HT-29 (cell line): Measurements from ENCODE around the gene SLC16A14. TPM values are rescaled to one million over a fixed set of nuclear protein-coding genes. Genes with fewer than 3 reads are reported as not detected.
"Not testable (repeated sequence)": the region's sequence is repeated elsewhere in the genome, so short reads cannot be mapped to it uniquely, and the experiment has no call there.

Experiments
- DNase-seq: peaks from one replicate; pipeline ENCODE4 v3.0.0-alpha.2; 2015; ENCODE audit warnings: low spot score
- total RNA-seq: library from RNA; depleted of rRNA; stranded (reverse); fragments of >200 nt; shearing (Covaris generic); gene quantifications from 2 replicates; pipeline ENCODE4 v1.2.3, GENCODE V29; 2014; rRNA removed

SLC16A14 gene, protein sequence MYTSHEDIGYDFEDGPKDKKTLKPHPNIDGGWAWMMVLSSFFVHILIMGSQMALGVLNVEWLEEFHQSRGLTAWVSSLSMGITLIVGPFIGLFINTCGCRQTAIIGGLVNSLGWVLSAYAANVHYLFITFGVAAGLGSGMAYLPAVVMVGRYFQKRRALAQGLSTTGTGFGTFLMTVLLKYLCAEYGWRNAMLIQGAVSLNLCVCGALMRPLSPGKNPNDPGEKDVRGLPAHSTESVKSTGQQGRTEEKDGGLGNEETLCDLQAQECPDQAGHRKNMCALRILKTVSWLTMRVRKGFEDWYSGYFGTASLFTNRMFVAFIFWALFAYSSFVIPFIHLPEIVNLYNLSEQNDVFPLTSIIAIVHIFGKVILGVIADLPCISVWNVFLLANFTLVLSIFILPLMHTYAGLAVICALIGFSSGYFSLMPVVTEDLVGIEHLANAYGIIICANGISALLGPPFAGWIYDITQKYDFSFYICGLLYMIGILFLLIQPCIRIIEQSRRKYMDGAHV
- total RNA-seq = 0.23 TPM in 1 of 2 replicates, not detected in the other

DNA sequence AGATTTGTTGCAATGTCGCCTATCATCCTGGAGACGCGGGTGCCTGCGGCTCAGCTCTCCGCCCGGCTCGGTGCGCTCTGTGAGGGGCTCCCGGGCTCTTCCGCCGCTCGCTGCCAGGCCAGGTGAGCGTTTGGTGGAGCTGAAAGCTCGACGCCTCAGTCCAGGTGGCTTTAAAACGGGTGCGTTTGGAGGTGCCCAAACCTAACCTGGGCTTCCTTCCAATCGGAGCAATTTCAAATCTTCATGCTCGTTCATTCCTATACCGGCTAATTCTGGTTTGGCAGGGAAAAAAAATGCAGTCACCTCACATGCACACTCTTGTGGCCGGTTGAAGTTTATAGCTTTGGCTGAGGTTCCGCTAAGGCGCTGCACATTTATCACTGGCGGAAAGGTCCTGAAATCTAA is at the start of gene SLC16A14:
Gene SLC16A14, minus strand, starts transcription at position 274 of the 405 bp plus-strand sequence. CDS start 9,572 bp downstream, outside the sequence.
- peak; percentile 59 for DNase-seq

DNA sequence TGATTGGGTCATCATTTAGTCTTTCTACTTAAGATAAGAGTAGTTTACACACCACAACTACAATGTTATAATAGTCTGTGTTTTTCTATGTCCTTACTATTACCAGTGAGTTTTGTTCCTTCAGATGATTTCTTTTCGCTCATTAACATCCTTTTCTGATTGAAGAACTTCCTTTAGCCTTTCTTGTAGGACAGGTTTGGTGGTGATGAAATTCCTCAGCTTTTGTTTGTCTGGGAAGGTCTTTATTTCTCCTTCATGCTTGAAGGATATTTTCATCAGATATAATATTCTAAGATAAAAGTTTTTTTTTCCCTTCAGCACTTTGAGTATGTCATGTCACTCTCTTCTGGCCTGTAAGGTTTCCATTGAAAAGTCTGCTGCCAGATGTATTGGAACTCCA is 38.0 kb upstream of the SLC16A14 start:
- DNase-seq = peak; percentile 22

DNA sequence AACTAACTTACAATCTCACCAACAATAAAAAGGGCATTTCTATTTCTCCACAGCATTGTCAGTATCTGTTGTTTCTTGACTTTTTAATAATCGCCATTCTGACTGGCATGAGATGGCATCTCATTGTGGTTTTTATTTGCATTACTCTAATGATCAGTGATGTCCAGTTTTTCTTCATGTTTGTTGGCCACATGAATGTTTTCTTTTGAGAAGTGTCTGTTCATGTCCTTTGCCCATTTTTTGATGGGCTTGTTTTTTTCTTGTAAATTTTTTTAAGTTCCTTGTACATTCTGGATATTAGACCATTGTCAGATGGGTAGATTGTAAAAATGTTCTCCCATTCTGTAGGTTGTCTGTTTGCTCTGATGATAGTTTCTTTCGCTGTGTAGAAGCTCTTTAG is 33.2 kb upstream of the SLC16A14 start:
- not testable (repeated sequence) for DNase-seq

DNA sequence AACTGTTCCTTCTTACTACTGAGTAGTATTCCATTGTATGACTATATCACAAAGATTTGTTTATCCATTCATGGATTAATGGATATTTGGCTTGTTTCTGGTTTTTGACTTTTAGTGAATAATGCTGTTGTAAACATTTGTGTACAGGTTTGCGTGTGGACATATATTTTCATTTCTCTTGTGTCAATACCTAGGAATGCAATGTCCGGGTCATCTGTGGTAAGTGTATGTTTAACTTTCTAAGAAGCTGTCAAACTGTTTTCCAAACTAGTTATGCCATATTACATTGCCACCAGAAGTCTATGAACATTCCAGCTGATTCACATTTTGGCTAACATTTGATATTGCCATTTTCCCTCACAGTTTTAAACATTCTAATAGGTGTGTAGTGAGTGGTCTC is 29.1 kb upstream of the SLC16A14 start:
- DNase-seq = no peak

DNA sequence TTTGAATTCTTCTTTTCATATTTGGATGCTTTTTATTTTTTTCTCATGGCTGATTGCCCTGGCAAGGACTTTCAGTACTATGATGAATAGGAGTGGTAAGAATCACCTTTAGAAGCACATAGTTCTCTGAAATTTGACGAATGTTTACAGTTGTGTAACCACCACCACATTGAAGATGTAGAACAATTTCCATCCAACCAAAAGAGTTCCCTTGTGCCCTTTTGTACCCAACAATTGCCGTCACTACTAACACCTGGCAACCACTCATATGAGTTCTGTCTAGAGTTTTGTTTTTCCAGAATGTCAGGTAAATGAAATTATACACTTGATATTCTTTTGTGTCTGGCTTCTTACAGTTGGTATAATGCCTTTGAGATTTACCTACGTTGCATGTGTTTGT is 28.7 kb upstream of the SLC16A14 start:
- DNase-seq = no peak

DNA sequence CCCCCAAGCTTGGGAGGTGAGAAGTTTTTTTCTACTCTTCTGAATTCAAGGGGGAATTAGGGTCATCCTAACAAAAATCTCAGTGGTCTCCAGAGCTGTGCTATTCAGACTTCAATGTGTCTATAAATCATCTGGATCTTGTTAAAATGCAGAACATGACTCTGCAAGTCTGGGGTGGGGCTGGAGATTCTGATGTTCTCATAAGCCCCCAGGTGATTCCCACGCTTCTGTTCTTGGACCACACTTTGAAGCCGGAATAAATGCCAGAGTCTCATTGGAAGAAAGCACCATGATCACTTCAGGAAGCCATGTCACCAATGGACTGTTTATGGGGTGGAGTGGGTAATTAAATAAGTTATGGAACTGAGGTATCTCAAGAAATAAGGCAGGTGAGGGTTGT is 22.2 kb upstream of the SLC16A14 start:
- DNase-seq = no peak

DNA sequence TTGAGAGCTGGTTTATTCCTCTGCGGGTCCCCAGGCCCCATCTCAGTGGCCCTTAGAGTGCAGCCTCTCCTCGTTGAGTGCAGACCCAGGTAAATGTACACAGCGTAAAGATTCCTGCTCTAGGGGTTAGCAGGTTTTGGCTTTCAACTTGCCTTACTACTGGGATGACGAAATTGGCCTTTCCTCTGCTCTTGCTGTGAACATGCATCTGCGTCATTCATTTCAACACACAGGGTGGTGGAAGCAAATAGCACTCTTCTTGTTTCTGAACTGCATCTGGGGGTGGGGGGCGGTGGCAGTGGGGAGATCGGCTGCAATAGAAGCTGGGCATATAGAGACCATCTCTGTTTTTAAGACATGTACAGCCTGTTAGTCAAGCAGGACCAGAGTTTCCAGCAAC is 16.5 kb upstream of the SLC16A14 start:
- no peak for DNase-seq

DNA sequence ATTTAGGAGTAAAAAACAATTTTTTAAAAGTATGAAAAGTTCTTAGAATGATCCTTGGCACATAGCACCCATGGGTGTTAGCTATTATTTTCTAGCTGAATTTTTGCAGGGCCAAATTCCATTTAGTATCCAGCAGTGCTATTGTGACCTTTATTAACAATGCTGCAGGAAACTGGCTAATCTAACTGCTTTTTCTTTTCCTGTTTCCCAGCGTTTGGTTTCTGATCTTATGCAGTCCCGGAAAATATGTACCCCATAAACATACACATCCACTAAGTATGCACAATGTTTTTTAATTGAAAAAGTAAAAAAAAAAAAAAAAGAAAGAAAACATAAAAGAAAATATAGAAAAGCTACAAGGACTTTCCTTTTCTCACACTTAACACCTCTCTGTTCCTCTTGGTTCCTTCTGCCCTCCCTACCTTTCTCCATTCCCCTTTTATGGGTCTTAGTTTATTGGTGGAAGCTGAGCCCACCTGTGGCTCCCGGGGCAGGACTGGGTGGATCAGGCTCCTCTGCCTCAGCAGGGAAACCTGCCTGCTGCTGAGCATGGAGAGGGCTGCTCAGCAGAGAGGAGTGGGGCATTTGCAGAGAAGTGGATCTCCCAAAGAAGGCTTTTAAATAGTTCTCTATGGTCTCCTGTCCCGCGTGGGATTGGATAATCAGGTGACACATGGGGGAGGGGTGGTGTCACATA is 9.3 kb upstream of the SLC16A14 start:
- no peak for DNase-seq

DNA sequence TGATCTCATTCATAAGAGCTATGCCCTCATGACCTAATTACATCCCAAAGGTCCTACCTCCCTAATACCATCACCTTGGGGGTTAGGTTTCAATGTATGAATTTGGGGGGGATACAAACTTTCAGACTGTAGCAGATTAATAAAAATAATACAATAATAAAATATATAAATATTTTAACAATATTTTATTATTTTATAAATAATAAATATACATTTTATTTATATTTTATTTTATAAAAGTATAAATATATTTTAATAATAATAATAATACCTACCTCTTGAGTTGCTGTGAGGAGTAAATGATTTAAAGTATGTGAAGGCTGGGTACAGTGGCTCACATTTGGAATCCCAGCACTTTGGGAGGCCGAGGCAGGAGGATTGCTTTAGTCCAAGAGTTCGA is 8.1 kb upstream of the SLC16A14 start:
- no peak for DNase-seq

DNA sequence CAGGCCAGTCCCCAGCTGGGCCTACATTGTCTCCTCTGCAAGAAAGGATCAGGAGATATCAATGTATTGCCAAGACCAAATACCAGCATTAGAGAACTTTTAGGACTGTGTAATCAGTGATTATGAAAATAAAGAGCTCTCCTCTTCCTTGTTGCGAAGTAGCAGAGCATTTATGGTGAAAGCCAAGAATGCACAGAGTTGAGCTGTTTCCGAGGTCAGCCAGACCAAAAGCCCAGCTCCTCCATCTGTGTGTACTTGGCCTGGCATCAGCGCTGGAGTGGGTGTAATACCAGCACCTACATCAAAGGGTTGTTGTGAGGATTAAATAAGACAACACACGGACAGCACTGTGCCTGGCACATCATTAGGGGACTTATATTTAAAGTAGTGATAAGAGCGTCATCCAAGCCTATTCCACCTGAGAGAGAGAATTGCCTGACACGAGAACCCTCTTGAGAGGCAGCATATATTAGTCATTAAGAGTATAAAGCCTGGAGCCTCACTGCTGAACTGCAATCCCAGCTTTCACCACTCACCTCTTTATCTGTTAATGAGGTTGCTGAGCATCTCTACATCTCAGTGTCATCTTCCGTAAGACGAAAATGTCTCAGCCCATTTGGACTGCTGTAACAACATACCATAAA is 7.4 kb upstream of the SLC16A14 start:
- DNase-seq = no peak

DNA sequence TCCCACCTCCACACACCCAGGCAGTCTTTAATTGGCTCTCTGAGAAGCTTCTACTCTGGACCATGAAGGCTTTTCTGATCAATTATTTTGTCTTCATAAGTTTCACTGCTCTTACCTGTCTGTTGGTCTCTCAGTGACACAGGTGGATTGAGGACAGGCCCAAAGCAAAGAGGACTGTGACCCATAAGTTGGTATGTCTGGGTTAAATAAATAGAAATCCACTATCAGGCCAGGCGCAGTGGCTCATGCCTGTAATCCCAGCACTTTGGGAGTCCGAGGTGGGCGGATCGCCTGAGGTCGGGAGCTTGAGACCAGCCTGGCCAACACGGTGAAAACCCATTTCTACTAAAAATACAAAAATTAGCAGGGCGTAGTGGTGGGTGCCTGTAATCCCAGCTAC is 2.7 kb upstream of the SLC16A14 start:
- DNase-seq = no peak

DNA sequence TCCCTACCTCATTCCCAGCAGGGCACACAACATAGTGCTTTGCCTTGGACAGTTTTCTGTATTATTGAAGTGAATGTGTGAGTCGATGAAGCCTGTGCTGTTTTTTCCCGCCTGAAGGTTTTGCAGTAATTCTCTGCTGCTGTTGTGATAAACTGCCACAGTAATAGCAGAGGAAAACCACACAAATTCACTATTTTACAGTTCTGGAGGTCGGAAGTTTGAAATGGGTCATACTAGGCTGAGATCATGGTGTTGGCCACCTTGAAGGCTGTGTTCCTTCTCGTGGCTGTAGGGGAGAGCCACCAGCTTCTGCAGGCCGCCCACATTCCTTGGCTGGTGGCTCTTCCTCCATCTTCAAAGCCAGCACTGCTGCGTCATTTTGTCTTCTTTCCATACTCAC is 678 bp upstream of the SLC16A14 start:
- no peak for DNase-seq

DNA sequence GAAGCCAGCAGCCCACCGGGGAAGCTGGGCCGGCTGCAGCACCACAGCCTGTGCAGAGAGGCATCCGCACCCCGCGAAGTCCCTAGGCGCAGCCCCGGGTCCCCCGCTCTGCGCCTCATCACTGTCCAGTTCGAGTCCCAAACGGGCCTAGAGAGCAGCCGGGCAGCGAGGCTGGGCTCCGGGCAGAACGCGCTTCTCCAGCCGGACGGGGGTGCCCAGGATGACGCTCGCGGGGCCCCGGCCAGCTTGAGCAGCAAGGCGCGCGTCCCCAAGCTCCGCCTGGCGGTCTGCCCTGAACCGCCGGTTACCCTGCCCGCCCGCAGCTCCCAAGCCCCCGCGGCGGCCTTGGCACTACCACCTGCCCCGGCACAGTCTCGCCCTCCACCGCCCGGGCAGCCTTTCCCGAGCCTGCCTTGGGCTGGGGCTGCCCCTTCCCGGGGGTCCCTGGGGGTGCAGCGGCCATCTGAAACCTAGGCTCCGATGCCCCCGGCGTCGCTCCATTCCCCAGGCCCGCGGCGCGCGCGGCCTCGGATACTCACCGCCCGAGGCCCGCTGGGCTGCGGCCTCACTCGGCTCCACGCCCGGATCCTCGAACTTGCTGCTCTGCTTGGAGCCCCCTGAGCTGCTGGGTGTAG is 591 bp downstream of the SLC16A14 start:
- DNase-seq = peak; percentile 33

DNA sequence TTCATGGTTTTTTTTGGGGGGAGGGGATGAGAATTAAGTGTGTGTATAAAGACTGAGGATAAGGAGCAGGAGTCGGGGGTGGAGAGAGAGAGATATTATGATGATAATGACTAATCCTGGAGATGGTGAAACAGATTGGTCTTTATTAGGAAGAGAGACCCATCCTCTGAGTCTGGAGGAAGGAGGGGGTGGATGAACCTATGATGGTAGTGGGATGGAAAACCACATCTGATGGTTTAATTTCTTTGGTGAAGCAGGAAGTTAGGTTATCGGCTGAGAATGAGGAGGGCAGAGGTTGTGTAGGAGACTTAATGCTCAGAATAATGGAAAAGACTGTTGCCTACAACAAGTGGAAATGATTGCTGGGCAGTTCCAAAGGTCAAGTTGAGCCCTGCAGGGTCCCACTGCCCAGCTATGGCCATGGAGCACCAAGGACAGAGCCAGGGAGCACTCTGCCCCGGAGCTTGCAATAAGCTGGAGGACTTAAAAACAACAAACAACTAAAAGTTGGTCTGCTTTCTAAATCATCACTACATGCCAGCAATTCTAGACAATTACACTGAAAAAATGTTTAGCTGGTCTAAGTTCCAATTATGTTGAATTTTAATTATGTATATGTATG is 7.9 kb downstream of the SLC16A14 start:
- DNase-seq = no peak

DNA sequence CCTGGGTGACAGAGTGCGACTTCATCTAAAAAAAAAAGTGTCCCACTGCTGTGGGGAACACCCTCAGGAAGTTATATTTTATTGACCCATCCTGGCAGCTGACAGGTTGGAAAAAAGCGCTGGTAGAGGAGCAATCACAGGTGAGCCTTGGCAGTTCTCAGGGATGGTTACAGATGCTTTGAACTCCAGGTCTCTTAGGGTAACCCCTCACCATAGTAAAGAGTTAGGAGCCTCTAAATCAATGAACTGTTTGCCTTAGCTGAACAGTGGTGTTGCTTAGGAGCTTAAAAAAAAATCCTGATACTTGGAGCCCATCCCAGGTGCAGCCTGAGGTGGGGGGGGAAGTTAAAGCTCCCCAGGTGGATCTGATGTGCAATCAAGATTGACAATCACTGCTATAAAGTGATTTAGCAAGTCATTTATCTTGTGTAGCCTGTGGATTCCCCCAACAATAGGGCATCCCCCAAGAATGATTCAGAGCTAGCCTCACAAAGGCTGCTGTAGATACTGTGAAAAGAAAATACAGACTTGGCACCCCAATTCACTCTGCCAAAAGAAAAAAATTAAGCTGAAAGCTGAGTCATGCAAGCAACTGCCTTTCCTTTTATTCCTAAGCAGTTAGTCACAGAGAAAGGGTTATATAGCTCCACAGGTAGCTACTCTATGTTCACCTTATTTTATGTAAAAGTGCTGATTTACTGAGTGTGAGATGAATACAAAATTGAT is 14.8 kb downstream of the SLC16A14 start:
- no peak for DNase-seq

DNA sequence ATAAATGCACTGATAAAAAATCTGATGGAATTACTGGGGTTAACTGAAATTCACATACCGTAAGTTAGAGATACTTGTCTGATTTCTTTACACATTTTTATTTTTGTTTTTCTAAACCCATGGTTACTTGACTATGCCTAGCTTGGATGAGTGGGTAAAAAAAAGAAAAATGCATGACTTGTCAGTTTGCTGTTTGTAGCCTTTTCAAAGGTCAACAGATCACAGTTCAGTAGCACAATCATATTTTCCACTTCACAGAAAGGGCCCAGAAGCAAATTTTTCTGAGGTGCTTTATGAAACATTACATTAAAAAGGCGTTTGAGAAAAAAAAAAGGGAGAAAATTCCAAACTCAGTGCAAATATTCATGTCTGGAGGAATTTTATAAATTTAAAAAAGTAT is 16.4 kb downstream of the SLC16A14 start:
- DNase-seq = no peak

DNA sequence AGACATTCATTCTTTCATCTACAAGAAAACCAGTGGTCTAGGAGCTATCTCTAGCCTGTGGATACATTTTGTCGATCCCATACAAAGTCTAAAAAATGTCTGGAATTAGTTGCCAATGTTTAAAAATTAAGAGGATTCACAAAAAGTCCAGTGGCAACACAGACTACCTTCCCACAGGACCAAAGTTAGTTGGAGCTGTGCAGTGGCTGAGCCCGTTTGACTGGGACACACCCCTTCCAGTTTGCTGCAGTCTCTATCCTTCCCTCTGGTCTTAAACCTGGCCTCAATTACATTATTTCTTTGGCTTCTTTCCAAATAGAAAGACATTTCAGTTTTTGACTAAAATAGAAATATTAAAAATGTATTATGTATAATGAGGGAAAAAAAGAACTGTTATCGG is 18.6 kb downstream of the SLC16A14 start:
- DNase-seq = no peak

DNA sequence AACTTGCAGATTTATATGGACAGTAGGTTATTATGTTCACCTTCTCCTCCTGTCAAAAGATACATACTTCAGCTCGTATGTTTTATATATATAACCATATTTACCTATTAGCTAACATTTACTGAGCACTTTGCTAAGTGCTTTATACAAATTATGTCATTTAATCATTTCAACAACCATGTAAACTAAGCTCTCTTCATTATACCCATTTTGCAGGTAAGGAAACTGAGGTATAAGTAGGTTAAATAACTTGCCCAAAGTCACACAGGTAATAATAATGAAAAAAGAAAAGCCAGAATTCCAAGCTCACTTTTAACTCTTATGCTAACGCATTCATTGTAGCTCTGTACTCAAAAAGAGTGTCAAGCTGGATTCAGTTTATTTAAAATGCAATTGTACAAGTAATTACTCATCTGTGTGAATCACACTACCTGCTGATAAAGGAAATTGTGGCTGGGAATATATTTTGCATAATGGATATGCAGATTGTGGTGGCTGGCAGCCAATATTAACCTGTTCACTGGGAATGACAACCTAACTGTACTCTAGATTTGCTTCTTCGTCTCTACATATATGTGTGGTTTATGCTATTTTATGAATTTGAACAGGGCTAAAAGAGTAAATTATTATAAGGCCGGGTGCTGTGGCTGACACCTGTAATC is 20.6 kb downstream of the SLC16A14 start:
- DNase-seq = no peak

DNA sequence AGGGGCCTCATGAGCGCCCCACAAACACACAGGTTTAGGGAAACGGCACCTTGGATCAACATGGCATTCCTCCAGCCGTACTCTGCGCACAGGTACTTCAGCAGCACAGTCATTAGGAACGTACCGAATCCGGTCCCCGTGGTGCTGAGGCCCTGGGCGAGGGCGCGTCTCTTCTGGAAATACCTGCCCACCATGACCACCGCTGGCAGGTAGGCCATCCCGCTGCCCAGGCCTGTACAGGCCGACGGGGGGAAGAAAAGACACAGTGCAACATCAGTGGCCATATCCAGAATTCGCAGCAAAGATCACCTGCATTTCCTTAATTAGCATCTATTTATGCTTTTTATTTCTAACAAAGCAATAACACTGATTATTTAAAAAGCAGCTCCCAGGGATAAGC is 22.2 kb downstream of the SLC16A14 start:
- no peak for DNase-seq

DNA sequence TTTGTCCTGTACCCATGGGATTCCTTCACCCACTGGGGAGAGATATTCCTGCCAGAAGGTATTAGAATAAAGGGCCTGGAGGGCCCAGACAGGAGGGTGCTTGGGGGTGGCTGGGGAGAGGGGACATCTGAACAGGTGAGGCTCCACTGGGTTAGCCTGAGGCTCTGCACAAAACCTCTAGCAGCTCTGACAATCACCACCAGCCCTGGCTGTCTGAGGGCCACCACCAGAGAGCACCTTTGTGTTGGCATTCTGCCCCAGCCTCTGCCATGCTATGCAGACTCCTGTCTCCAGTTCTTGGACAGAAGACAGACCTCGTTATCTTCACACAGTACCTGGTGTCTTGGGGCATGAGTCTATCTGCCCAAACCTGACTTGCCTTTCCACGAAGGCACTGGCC is 25.3 kb downstream of the SLC16A14 start:
- DNase-seq = no peak
